ENCODE results near the gene ATP2A3. TPM values are rescaled to one million over a fixed set of nuclear protein-coding genes. Genes with fewer than 3 reads are reported as not detected.

ATP2A3 gene
- total and polyA plus RNA-seq, 2 donors (not counting 1 experiment from before 2014, with no cell fraction given), result 0.25 to 12.4 TPM

- H3K36me3 ChIP-seq (ENCODE audit: control insufficient read depth, insufficient read depth, low read length), result no peaks in the 10 kb centered on the region
- no peaks in the 10 kb centered on the region for H3K9me3 ChIP-seq (ENCODE audit: control insufficient read depth, insufficient read depth, low read depth, low read length)
- H3K4me1 ChIP-seq (ENCODE audit: control insufficient read depth, extremely low read depth, insufficient read depth, low read length), result no peaks in the 10 kb centered on the region
- H3K79me2 ChIP-seq (ENCODE audit: control insufficient read depth, insufficient read depth, low read length), result no peaks in the 10 kb centered on the region
- no peak overlapping the region for H3K4me3 ChIP-seq (replicated peaks in 1 of 4; ENCODE audit: control extremely low read depth in 1 of 4, insufficient read depth in 1 of 4, low read depth in 3 of 4, low read length in 4 of 4)
- H3K9ac ChIP-seq (ENCODE audit: insufficient read depth, low read length), result no peak overlapping the region
- no peak overlapping the region for H3K27ac ChIP-seq (ENCODE audit: insufficient read depth, low read length)
- H3K4me2 ChIP-seq (ENCODE audit: extremely low read depth, insufficient read depth, low read length), result no peak overlapping the region
- peak in 1 of 2 donors; percentile 31 for DNase-seq (ENCODE audit: low read depth in 2 of 2)
- peak overlapping the region; percentile 39 for H2AFZ ChIP-seq (ENCODE audit: low read length)
- H4K20me1 ChIP-seq (ENCODE audit: control insufficient read depth, extremely low read depth, insufficient read depth, low read length), result no peaks in the 10 kb centered on the region
- TF ChIP-seq EZH2 (IDR thresholded peaks at IDR 0.05; ENCODE audit: low read length, missing control alignments) (no peak), CTCF (conservative IDR thresholded peaks at IDR 0.05 in 1 of 2, IDR thresholded peaks at IDR 0.05 in 1 of 2; ENCODE audit: low read depth in 1 of 2, low read length in 2 of 2) (no peak)
- H3K27me3 ChIP-seq (ENCODE audit: control insufficient read depth, insufficient read depth, low read length), result no peaks in the 10 kb centered on the region
Measured at GRCh38 chr17:3924512-3925350, 39.5 kb downstream of the ATP2A3 start.

- Histone ChIP-seq H3K36me3 (ENCODE audit: control insufficient read depth, insufficient read depth, low read length) (no peaks in the 10 kb centered on the region), H3K4me2 (ENCODE audit: extremely low read depth, insufficient read depth, low read length) (no peak overlapping the region), H3K9ac (ENCODE audit: insufficient read depth, low read length) (no peak overlapping the region), H3K79me2 (ENCODE audit: control insufficient read depth, insufficient read depth, low read length) (no peaks in the 10 kb centered on the region), H3K27ac (ENCODE audit: insufficient read depth, low read length) (no peak overlapping the region), H3K4me3 (replicated peaks in 1 of 4; ENCODE audit: control extremely low read depth in 1 of 4, insufficient read depth in 1 of 4, low read depth in 3 of 4, low read length in 4 of 4) (no peak overlapping the region), H4K20me1 (ENCODE audit: control insufficient read depth, extremely low read depth, insufficient read depth, low read length) (no peaks in the 10 kb centered on the region), H3K9me3 (ENCODE audit: control insufficient read depth, insufficient read depth, low read depth, low read length) (no peaks in the 10 kb centered on the region), H3K4me1 (ENCODE audit: control insufficient read depth, extremely low read depth, insufficient read depth, low read length) (no peaks in the 10 kb centered on the region), H3K27me3 (ENCODE audit: control insufficient read depth, insufficient read depth, low read length) (no peaks in the 10 kb centered on the region), H2AFZ (ENCODE audit: low read length) (no peak overlapping the region)
- no peak for DNase-seq (ENCODE audit: low read depth in 2 of 2)
- TF ChIP-seq CTCF (conservative IDR thresholded peaks at IDR 0.05 in 1 of 2, IDR thresholded peaks at IDR 0.05 in 1 of 2; ENCODE audit: low read depth in 1 of 2, low read length in 2 of 2) (no peak), EZH2 (IDR thresholded peaks at IDR 0.05; ENCODE audit: low read length, missing control alignments) (no peak)
Measured at GRCh38 chr17:3923466-3924190, 40.6 kb downstream of the ATP2A3 start.

GRCh38 chr17:3922765-3923164 is 41.5 kb downstream of the ATP2A3 start:
- no peak for TF ChIP-seq CTCF (conservative IDR thresholded peaks at IDR 0.05 in 1 of 2, IDR thresholded peaks at IDR 0.05 in 1 of 2; ENCODE audit: low read depth in 1 of 2, low read length in 2 of 2)
- no peak for TF ChIP-seq EZH2 (IDR thresholded peaks at IDR 0.05; ENCODE audit: low read length, missing control alignments)
- H3K36me3 ChIP-seq (ENCODE audit: control insufficient read depth, insufficient read depth, low read length), result no peaks in the 10 kb centered on the region
- H3K9me3 ChIP-seq (ENCODE audit: control insufficient read depth, insufficient read depth, low read depth, low read length), result no peaks in the 10 kb centered on the region
- H3K79me2 ChIP-seq (ENCODE audit: control insufficient read depth, insufficient read depth, low read length), result no peaks in the 10 kb centered on the region
- DNase-seq (ENCODE audit: low read depth in 2 of 2), result no peak
- no peak overlapping the region for H3K9ac ChIP-seq (ENCODE audit: insufficient read depth, low read length)
- H3K27me3 ChIP-seq (ENCODE audit: control insufficient read depth, insufficient read depth, low read length), result no peaks in the 10 kb centered on the region
- no peaks in the 10 kb centered on the region for H4K20me1 ChIP-seq (ENCODE audit: control insufficient read depth, extremely low read depth, insufficient read depth, low read length)
- no peaks in the 10 kb centered on the region for H3K4me1 ChIP-seq (ENCODE audit: control insufficient read depth, extremely low read depth, insufficient read depth, low read length)
- no peak overlapping the region for H2AFZ ChIP-seq (ENCODE audit: low read length)
- H3K4me2 ChIP-seq (ENCODE audit: extremely low read depth, insufficient read depth, low read length), result no peak overlapping the region
- H3K4me3 ChIP-seq (replicated peaks in 1 of 4; ENCODE audit: control extremely low read depth in 1 of 4, insufficient read depth in 1 of 4, low read depth in 3 of 4, low read length in 4 of 4), result no peak overlapping the region
- no peak overlapping the region for H3K27ac ChIP-seq (ENCODE audit: insufficient read depth, low read length)

Data from fibroblast of lung (primary cell).